Germinal center (tissue), 1 donor: ENCODE results near the gene FLYWCH1.
"Not testable (repeated sequence)": the region's sequence is repeated elsewhere in the genome, so short reads cannot be mapped to it uniquely, and the experiment has no call there.

Experiments
- DNase-seq: peaks from one replicate; pipeline ENCODE4 v3.0.0; 2012; ENCODE audit warnings: mixed read lengths, low spot score

The FLYWCH1 gene

DNA sequence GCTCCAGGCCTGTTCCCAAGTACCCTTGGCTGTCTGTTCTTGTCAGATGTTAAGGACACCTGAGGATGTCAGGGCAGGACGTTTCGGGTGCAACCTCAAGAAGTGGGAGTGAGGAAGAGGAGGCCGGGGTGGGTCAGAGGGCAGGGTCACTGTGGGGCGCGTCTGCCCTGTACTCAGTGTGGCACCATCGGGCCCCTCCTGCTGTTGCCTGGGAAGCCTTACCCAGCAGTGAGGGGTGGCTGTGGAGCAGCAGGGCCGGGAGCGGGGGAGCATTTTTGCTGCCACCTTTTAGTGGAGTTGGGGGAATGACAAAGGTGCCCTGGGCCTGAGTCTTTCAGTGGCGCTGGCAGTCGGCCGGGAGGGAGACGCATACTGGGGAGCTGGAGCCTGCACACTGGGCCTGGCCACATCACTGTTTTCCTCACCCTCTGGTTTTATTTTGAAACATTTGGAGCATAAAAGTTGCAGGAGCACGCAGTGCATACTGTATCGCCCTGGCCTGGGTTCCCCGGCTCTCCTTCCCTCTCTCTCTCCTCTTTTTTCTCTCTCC, 11.1 kb upstream of the FLYWCH1 start:
- DNase-seq = no peak

DNA sequence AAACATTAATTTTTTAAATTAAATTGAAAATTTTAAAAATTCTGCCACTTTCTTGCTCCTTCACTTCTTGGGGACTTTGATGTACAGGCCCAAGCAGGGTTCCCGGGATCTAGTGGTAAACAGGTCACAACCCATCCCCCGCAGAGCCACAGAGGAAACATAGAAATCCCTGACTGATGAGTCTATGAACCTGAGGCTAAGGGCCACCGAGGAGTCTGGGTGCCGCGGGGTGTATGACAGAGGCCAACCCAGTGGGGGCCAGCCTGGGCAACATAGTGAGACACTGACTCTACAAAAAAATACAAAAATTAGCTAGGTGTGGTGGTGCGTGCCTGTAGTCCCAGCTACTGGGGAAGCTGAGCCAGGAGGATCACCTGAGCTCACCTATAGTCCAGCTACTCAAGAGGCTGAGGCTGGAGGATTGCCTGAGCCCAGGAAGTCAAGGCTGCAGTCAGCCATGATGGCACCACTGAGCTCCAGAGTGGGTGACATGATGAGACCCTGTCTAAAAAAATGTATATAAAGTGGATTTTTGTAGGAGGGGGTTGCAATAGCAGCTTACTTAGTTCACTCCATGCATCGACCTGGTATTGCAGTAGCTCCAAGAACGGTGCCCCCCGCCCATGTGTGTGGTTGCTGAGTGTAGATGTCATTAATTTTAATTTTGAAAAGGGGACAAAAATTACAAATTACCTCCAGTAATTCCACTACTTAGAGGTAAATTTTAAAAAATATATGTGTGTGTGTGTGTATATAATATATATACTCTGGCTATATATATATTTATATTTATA, 9.2 kb upstream of the FLYWCH1 start:
- DNase-seq = no peak

DNA sequence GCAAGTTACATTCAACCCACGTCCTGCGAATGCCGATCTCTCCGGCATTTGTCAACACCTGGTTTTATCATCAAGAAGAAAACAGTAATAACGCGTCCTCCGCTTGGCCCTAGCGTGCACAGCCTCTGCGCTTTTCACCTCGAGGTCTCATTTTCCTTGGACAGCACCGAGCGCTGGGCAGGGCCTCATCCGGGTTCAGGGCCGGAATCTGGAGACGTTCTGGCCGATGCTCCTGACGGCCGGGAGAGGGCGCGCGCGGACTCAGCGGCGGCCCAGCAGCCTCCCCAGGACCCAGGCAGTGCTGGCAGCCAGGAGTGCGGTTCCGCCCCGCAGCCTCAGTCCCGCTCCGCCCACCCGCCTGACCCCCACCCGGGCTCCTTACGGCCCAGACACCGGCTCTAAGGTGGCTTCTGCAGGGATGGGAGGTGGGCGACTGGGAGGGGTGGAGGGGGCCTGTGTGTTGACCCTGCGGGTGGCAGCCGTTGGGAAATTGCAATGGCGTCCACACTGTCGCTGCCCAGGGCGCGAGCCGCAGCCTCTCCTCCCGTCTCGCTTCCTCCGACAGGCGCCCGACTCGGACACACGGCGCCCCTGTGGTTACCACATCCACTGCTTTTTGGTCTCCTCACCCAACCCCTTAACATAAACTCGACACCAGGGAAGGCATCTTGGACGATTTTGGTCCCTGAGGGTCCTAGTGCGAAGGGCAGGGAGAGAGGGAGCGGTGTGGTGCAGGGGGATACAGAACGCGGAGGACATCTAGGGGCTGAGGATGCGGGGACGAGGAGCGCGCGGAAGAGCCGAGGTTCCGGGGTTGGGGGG, 7.4 kb upstream of the FLYWCH1 start:
- peak; percentile 88 for DNase-seq

DNA sequence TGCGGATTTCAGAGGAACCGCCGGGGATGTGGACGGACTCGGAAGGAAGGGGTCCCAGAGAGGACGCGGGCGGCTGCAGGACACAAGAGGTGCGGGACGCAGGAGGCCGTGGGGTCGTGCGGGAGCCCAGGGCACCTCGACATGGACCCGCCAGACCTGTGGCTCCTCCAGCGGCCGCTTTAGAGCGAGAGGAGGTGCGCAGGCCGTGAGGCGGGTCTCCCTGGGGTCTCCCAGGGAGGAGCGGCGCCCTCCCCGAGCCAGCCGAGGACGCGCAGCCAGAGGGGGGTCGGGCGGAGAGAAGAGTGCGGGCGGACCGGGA, 6.8 kb upstream of the FLYWCH1 start:
- no peak for DNase-seq

DNA sequence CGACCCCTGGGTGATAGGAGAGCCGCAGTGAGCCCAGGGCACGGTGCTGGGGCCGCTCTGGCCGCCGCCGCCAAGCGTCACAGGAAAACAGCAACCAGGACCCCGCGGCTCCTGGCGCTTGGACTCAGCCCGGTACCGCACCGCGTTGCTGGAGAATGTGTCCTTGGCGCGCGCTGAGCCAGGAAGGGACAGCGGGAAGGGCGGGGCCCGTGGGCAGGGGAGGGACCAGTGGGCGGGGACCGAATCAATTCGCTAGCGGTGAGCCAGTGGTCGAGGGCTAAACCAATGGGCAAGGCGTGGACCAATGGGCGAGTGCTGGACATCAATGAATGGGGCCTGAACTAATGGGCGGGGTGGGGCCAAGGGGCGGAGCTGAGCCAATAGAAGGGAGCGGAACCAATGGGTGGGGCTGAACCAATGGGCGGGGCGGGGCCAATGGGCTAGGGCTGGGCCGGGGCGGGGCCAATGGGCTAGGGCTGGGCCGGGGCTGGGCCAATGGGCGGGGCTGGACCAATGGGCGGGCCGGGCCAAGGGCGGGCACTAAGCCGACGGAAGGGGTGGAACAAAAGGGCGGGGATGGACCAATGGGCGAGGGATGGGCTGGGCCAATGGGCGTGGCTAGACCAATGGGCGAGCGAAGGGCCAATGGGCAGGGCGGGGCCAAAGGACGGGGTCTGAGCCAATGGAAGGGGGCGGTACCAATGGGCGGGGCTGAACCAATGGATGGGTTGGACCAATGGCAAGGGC, 6.3 kb upstream of the FLYWCH1 start:
- peak; percentile 98 for DNase-seq

DNA sequence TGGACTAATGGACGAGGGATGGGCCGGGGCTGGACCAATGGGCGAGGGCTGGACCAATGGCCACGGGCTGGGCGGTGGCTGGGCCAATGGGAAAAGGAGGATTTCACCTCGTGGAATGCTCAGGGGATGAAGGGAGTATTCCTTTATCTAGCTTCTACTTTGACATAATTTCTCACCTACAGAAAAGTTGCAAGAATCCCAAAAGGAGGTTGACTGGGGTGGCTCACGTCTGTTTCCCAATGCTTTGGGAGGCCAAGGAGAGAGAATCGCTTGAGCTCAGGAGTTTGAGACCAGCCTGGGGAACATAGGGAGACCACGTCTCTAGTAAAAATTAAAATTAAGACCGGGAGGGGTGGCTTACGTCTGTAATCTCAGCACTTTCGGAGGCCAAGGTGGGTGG, 5.7 kb upstream of the FLYWCH1 start:
- DNase-seq = no peak

DNA sequence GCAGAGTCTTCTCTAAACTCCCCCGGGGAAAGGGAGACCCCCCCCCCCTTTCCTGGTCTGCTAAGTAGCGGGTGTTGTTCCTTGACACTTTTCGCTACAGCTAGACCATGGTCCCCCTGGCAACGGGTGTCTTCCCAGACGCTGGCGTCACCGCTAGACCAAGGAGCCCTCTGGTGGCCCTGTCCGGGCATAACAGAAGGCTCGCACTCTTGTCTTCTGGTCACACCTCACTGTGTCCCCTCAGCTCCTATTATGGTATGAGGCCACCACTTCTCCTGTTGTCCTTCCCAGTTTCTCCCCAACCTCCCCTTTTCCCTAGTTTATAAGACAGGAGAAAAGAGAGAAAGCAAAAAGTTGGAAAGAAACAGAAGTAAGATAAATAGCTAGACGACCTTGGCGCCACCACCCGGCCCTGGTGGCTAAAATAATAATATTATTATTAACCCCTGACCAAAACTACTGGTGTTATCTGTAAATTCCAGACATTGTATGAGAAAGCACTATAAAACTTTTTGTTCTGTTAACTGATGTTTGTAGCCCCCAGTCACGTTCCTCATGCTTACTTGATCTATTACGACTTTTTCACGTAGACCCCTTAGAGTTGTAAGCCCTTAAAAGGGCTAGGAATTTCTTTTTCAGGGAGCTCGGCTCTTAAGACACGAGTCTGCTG, 4.5 kb upstream of the FLYWCH1 start:
- DNase-seq = not testable (repeated sequence)

DNA sequence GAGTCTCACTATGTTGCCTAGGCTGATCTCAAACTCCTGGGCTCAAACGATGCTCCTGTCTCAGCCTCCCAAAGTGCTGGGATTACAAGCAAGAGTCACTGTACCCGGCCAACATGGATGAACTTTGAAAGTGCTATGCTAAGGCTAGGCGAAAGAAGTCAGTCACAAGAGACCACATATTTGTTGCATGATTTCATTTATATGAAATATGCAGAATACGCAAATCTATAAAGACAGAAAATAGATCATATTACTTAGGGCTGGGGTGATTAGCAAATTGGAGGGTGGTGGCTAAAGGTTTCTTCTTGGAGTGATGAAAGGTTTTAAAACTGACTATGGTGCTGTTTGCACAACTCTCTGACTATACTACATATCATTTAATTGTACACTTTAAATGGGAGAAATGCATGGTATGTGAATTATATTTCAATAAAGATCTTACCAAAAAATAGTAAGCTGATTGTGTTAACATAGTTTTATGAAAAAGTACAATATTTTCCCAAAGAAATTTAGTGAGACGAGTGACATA, 1.2 kb upstream of the FLYWCH1 start:
- DNase-seq = no peak

DNA sequence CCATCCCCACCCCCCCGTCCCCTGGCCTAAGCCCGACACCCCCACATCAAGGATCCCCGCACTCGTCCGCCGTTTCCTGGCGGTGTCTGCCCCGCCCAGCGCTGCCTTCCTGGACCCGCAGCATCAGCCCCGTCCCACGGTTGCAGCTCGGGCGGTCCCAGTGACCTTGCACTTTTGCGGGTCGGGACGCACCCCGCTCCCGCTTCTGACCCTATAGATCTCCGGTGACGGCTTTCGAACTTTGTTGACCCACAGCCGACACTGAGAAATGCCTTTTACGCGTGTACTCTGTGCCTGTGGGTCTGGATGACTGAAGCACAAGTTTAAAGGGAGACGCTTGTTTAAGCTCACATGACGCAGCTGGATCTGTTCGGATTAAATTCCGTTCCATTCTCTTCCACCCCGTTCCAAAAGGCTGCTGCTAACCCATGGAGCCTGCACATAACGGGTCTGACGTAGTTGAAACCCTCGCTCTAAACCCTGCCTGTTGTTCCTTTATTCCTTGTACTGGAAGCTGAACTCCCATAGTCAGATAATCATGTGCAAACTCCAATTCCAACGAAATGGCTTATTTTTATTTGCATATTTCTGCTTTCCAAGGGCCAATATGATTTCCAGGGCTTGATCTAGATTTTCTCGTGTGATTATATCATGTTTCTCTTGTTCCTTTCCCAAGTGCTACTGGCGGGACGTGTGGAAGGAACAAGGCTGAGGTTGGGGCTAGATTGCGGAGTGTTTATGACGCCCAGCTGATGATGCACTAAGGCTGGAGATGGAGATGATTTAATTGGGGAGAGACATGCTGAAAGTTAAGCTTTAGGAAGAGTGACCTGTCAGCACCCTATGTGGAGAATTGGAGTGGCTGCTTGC, 834 bp downstream of the FLYWCH1 start:
- DNase-seq = peak; percentile 31

DNA sequence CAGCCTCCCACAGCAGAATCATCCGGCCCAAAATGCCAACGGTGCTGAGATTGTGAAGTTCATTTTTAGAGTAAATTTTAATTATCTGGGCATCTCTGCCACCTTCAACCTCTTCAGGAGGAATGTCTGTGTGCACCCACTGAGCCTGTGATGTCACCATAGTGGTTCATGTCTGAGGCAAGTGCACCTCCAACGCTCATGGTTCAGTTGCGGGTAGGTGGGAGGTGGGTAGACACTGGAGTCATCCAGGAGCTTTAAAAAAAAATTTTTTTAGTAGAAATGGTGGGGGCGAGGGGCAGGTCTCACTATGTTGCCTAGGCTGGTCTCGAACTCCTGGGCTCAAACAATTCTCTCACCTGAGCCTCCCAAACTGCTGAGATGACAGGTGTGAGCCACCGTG, 1.9 kb downstream of the FLYWCH1 start:
- DNase-seq = no peak

DNA sequence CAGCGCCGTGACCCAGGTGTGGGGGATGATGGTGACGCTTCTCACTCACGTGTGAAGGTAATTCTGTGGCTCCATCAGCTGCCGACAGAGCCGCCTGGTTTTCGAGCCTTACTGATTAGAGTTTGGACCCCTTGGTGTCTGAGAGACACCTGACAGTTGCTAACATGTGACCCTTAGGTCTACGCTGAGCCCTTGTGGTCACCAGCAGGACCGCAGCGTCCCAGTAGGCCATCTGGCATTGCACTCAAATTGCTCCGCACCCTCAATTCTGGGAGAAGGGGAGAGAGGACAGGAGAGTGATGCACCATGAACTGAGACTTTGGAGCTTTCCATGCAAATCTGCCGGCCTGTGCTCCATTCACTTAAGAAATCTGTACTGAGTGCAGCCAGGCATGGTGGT, 2.5 kb downstream of the FLYWCH1 start:
- no peak for DNase-seq

DNA sequence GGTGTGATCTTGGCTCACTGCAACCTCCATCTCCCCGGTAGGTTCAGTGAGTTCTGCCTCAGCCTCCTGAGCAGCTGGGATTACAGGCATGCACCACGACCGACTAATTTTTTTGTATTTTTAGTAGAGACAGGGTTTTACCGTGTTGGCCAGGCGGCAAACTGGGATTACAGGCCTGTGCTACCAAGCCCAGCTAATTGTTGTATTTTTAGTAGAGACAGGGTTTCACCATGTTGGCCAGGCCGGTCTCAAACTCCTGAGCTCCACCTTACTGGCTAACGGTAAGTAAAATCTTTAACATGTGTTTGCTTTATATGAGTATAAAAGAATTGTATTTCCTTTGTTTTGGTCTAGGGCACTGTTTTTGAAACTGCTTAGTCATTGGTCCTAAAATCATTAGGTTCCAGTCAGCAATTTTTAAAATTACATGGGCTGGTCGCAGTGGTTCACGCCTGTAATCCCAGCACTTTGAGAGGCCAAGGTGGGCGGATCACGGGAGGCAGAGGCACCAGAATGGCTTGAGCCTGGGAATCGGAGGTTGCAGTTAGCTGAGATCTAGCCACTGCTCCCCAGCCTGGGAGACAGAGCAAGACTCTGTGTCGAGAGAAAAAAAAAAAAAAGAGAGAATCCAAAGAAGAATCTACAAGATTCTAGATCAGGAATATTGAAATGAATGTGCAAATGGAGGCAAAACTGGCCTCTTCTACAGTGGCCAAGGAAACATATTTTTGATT, 3.6 kb downstream of the FLYWCH1 start:
- no peak for DNase-seq

DNA sequence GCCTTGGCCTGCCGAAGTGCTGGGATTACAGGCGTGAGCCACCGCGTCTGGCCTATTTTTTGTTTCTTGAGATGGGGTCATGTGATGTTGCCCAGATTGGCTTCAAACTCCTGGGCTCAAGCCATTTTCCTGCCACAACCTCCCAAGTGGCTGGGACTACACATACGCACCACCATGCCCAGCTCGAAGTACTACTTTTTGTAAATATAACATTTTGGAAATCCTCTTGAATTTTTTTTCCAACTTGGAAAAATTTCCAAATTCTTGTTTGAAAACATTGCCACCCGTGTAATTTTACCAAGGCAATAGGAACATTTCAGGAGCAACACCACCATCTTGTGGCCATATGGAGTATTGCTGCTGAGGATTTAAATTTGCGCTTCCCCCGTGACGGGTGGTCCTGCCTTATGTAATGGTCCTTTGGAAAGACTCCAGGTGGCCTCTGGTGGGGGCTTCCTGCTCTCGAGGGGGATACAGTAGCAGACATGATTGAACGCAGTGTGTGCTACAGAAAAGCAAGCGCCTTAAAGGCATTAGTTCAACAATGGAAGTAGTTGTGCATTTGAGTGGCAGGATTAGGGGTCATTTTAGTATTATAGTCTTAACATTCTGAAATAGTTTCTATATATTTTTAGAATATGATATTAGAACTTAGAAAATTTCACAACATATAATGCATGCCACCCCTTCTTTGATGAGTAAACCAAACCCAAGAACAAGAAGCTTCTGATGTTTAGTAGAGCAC, 8.0 kb downstream of the FLYWCH1 start:
- DNase-seq = peak; percentile 51

DNA sequence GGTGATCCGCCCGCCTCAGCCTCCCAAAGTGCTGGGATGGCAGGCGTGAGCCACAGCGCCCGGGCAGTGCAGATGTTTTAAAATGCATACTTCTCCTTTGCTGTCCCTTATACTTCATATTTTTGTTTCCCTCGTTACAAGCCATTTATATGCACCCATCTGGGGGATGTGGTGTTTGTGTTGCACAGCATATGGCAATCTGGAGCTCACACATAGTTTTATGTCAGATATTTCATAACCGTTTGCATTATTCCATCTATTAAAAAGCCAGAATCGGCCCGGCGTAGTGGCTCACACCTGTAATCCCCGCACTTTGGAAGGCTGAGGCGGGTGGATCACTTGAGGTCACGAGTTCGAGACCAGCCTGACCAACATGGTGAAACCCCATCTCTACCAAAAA, 11.8 kb downstream of the FLYWCH1 start:
- DNase-seq = no peak

DNA sequence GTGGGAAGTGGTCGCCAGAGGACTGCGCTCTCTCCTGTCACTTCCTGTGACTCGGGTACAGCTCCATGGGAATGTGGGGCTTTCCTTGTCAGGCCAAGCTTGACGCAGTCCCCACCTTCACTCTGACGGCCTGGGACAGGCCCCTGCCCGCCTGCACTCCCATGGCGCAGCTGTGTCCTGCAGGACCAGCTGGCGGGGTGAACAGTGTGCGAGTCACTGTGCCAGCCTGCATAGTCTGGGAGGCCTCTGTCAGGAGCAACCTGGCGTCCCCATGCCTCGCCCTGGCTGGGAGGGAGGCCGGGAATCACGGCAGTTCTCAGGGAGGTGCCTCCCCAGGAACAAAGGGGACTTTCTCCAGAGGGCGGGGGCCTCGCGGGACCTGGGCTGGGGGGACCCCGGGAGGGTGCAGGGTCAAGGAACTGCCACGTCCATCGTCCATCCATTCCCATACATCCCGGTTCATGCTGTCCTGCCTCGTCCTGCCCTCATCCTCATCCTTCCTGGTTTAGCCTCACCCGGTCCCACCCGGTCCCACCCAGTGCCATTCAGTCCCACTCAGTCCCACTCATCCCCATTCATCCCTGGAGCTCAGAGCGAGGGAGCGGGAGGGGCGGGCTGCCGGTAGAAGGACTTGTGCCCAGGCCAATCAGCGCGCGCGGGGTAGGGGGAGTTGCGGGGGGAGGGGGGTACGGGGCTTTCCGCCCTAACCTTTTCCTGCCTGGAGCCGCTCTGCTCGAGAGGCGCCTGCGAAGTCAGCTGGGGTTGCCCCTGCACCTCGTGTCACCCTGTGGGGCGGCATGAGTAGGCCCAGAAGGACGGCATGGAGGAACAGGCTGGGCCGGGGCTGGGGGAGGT, 13.4 kb downstream of the FLYWCH1 start:
- no peak for DNase-seq

DNA sequence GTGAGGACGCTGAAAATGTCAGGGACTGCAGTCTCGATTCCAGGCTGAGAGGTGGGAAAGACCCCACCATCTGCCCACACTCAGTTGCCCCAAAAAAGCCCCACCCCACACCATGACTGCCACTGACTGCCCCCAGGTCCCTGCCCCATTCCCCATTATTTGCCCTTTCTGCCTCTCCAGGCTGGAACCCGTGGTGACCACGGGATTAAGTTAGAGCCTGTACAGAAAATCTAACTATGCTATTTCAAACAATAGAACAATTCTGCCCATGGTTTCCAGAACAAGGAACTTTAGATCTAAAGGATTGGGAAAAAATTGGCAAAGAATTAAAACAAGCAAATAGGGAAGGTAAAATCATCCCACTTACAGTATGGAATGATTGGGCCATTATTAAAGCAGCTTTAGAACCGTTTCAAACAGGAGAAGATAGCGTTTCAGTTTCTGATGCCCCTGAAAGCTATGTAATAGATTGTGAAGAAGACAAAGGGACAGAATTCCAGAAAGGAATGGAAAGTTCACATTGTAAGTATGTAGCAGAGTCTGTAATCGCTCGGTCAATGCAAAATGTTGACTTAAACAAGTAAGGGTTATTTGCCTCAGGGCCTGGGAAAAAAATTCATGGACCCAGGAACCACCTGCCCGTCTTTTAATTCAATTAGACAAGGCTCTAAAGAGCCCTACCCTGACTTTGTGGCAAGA, 14.4 kb downstream of the FLYWCH1 start:
- no peak for DNase-seq

DNA sequence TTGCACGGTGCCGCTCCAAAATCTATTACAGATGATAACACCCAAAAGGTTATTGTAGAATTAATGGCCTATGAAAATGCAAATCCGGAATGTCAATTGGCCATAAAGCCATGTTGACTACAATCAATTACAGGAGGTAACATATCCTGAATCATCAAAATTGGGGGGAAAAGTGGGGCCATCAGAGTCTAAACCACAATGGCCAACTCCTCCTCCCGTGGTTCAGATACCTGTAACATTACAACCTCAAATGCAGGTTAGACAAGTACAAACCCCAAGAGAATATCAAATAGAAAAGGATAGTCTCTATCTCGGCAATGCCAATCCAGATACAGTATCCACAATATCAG, 14.9 kb downstream of the FLYWCH1 start:
- DNase-seq = no peak
